Activated CD4-positive, alpha-beta T cell treated with anti-CD3 and anti-CD28 coated beads, Interleukin-2, amount 50 U/mL, for 24 hours (primary cell): Measurements from ENCODE around the gene ATOH8.

Source experiments
- DNase-seq, 2 donors: peaks; one replicate each; pipeline ENCODE4 v3.0.0-alpha.2; 2020; ENCODE audit warnings: low read depth in 1 of 2, low spot score in 1 of 2

ATOH8 gene

DNA sequence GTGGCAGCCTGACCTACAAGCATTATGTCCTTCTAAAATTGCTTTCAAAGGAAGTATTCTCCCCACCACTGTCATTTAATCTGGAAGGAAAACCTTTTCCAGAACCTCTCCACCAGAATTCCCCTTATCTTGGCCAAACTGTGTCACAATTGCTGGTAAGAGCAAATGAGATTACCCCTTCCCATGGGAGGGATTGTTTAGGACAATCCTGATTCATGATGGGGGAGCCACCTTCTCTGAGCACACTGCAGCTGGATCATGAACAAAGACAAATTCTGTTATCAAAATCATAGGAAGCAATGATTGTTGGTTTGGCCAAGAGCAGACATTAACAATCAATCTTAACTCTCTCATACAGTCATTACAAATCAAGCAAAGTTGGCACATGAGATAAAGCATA, 18.1 kb upstream of the ATOH8 start:
- DNase-seq = no peak

GRCh38 chr2:85736456-85737355, 17.1 kb upstream of the ATOH8 start:
- DNase-seq = no peak

- no peak for DNase-seq
Observed at GRCh38 chr2:85737481-85737880, 16.3 kb upstream of the ATOH8 start.

DNA sequence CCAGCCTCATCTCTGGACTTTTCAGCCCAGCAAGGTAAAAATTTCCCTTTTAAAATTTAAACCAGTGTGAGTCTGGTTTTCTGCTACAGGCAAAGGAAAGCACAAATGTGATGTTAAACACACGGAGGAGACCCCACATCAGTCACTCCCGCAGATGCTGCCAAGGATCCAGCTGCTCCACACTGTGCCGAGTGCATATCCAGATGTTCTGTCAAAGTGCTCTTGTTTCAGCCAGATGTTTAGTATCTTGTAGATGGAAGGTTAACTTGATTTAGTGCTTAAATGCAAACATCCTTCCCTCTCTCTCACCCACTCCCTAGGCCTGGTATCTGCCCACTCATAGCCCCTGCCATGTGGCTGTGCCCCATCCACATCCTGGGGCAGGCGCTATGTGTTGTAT, 15.8 kb upstream of the ATOH8 start:
- DNase-seq = no peak

GRCh38 chr2:85740193-85740592, 13.6 kb upstream of the ATOH8 start:
- DNase-seq = no peak

DNA sequence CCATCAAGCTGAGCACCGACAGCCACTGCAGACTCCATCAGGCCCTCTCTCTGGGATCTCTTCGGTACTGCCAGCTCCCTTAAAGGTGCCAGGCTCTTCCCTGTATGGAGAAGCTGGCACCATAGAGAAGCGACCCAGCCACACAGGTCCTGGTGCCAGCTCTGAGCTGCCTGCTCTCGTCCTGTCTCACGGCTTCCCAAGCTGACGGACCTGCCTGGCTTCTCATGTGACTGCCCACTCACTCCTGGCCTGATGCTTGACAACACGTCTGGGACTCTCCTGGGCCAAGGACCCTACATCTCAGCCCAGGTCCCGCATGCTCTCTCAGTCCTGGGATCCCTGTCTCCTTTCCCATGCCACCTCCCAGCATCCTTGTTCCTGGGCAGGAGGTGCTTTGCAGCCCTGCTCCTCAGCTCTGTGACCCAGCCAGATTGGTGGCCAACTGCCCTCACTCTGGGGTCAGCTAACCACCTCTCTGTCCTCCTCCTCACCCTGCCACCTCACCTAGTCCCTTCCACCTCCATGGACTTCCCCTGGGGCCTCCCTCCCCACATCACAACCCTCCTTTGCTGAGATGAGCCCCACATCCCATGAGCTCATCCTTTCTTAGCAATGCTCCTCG, 12.5 kb upstream of the ATOH8 start:
- no peak for DNase-seq

- DNase-seq = no peak
Observed at GRCh38 chr2:85741833-85742455, 11.8 kb upstream of the ATOH8 start.

GRCh38 chr2:85743304-85743978, 10.3 kb upstream of the ATOH8 start:
- no peak for DNase-seq

DNA sequence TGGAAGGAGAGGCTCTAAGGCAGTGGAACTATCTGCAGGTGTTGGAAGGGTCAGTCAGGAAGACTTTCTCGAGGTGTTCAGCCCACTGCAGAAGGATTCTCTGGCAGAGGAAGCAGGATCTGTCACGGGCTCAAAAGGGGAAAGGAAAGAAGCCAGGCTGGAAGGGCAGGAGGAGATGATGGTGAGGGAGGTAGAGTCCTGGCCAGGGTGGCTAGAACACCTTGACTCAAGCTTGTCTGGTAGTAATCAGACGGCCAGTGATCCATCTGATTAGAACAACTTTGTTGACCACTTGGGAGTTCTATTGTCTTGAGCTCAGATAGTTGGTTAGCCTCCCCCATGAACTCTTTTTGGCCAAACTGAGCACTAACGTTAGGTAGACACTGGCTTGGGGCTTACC, 9.7 kb upstream of the ATOH8 start:
- no peak for DNase-seq

GRCh38 chr2:85744741-85745601, 8.8 kb upstream of the ATOH8 start:
- no peak for DNase-seq

- no peak for DNase-seq
Observed at GRCh38 chr2:85745619-85746018, 8.2 kb upstream of the ATOH8 start.

GRCh38 chr2:85746321-85747004, 7.3 kb upstream of the ATOH8 start:
- DNase-seq = no peak

GRCh38 chr2:85747441-85747840, 6.3 kb upstream of the ATOH8 start:
- DNase-seq = no peak

DNA sequence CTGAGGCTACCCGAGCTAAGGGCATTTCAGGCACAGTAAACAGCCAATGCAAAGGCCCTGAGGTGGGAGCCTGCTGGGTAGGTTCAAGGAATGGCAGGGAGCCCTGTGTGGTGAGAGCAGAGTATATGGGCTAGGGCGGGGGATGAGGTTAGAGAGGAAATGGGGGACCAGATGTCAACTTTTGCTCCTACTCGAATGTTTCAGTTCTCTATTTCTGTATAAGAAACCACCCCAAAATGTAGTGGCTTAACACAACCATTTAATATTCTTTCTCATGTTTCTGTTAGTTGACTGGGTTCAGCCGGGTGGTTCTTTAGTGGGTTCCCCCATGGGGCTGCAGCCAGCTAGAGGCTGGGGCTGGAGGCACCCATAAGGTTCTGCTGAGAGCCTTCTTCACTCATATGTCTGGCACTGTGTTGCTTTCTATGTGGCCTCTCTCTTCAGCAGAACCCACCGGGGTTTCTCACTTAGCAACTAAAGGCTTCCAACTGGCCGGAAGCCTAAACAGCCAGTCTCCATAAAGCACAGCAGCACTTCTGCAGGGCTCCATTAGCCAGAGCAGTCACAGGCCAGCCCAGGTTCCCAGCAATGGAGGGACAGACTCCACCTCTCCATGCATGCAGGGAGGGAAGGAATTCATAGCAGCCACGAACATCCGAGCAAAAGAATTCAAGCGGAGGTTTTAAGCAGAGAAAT, 5.6 kb upstream of the ATOH8 start:
- no peak for DNase-seq

DNA sequence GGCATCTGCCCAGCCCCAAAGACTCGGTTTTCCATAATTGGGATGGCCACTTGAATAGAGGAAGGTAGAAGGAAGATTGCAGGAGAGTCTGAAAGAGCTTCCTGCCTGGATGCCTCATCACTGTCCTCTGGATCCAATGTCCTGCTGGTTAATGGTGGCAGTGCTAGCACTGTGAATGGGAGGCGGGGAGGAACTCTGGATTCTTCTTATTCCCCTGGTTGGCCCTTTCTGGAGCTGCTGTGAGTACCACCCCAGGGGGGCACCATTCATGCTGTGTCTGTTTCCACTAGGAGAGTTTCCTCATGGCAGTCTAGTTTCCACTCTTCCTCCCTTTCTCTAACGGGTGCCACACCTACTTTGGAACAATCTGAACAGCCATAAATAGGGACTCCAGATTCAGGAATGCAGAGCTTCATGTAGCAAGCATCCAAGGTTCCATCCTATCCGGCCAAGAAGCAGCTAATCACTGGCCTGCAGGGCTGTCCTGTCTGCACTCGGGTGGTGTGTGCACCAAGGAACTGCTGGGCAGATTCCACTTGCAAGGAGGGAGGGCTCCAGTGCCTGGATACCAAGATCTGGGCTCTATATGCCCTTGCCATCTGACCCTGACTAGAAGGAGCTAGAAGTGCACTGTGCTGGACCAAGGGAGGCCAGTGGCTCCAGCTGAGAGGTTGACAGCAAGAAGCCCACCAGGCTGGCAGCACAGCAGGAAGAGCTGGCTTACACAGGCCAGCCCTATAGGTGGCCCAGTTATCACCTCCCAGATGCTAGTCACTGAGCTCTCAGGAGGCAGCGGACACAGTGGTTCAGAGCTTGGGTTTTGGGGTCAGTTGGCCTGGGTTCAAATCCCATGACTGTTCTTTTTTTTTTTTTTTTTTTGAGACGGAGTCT, 4.6 kb upstream of the ATOH8 start:
- DNase-seq = no peak

- DNase-seq = peak in 1 of 2 donors; percentile 20
Observed at GRCh38 chr2:85750587-85751575, 2.9 kb upstream of the ATOH8 start.

DNA sequence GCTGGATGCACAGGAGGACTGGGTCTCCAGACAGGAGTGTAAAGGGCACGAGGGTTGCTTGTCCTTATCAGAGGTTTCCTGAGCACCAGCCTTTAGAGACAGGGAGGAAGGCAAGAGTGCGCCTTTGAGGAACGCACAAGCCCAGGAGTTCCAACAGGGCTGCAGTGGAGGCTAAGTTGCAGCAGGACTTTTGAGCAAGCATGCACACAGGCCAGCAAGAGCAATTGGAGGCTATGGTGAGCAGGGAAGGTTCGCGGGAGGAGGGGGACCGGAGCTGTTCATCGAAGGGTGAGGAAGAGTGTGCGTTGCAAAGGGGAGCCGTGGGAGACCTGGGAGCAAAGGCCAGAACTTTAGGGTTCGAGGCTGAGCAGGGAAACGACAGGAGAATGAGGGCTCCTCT, 2.2 kb upstream of the ATOH8 start:
- no peak for DNase-seq
